ENCODE measurements around the gene DCAF4. TPM values are rescaled to one million over a fixed set of nuclear protein-coding genes. Genes with fewer than 3 reads are reported as not detected.
A peak's percentile ranks its signal among the peaks of the same experiment; 100 is the strongest.
"Not testable (repeated sequence)": the region's sequence is repeated elsewhere in the genome, so short reads cannot be mapped to it uniquely, and the experiment has no call there.

Gene DCAF4
- total and polyA plus RNA-seq, 2 experiments from 2014 or later: 11.0 to 23.2 TPM

GRCh38 chr14:72998252-72998903 is 72.1 kb downstream of the DCAF4 start:
- no peak for DNase-seq (ENCODE audit: low read depth in 1 of 2, low spot score in 1 of 2)
- Histone ChIP-seq H3K27ac (no peak overlapping the region), H3K36me3 (peaks cover 9% of the 10 kb centered on the region), H3K9me3 (ENCODE audit: low read depth) (no peaks in the 10 kb centered on the region), H3K4me1 (ENCODE audit: low read depth) (no peaks in the 10 kb centered on the region), H3K4me3 (no peak overlapping the region), H3K27me3 (no peaks in the 10 kb centered on the region)
- no peak for TF ChIP-seq CTCF (IDR thresholded peaks at IDR 0.05; ENCODE audit: low read depth, low read length)

GRCh38 chr14:72999316-72999715 is 73.1 kb downstream of the DCAF4 start:
- Histone ChIP-seq H3K4me3 (no peak overlapping the region), H3K36me3 (peaks cover 9% of the 10 kb centered on the region), H3K4me1 (ENCODE audit: low read depth) (no peaks in the 10 kb centered on the region), H3K9me3 (ENCODE audit: low read depth) (no peaks in the 10 kb centered on the region), H3K27ac (no peak overlapping the region), H3K27me3 (no peaks in the 10 kb centered on the region)
- DNase-seq (ENCODE audit: low read depth in 1 of 2, low spot score in 1 of 2): no peak
- no peak for TF ChIP-seq CTCF (IDR thresholded peaks at IDR 0.05; ENCODE audit: low read depth, low read length)

- Histone ChIP-seq H3K9me3 (ENCODE audit: low read depth) (no peaks in the 10 kb centered on the region), H3K27ac (no peak overlapping the region), H3K36me3 (peaks cover 6% of the 10 kb centered on the region), H3K4me3 (no peak overlapping the region), H3K4me1 (ENCODE audit: low read depth) (no peaks in the 10 kb centered on the region), H3K27me3 (no peaks in the 10 kb centered on the region)
- DNase-seq (ENCODE audit: low read depth in 1 of 2, low spot score in 1 of 2): no peak
- TF ChIP-seq CTCF (IDR thresholded peaks at IDR 0.05; ENCODE audit: low read depth, low read length): no peak
Measured at GRCh38 chr14:73000073-73000472, 73.8 kb downstream of the DCAF4 start.

GRCh38 chr14:73003681-73004080 is 77.4 kb downstream of the DCAF4 start:
- TF ChIP-seq CTCF (IDR thresholded peaks at IDR 0.05; ENCODE audit: low read depth, low read length): no peak
- peaks cover 5% of the 10 kb centered on the region for H3K4me1 ChIP-seq (ENCODE audit: low read depth)

GRCh38 chr14:73004641-73005040 is 78.4 kb downstream of the DCAF4 start:
- not testable (repeated sequence) for H3K4me1 ChIP-seq (ENCODE audit: low read depth); H3K27me3 ChIP-seq; H3K27ac ChIP-seq; H3K9me3 ChIP-seq (ENCODE audit: low read depth); H3K36me3 ChIP-seq; DNase-seq (ENCODE audit: low read depth in 1 of 2, low spot score in 1 of 2); H3K4me3 ChIP-seq

More at GRCh38 chr14:73003681-73004080, 77.4 kb downstream of the DCAF4 start:
- Histone ChIP-seq H3K27ac (no peak overlapping the region), H3K27me3 (no peaks in the 10 kb centered on the region), H3K4me3 (no peak overlapping the region), H3K36me3 (no peaks in the 10 kb centered on the region), H3K9me3 (ENCODE audit: low read depth) (no peaks in the 10 kb centered on the region)
- no peak for DNase-seq (ENCODE audit: low read depth in 1 of 2, low spot score in 1 of 2)

GRCh38 chr14:73007835-73008234 is 81.6 kb downstream of the DCAF4 start:
- no peak overlapping the region for H3K4me3 ChIP-seq
- no peaks in the 10 kb centered on the region for H3K9me3 ChIP-seq (ENCODE audit: low read depth)
- TF ChIP-seq CTCF (IDR thresholded peaks at IDR 0.05; ENCODE audit: low read depth, low read length): no peak
- peak overlapping the region; percentile 43 for H3K27ac ChIP-seq
- no peaks in the 10 kb centered on the region for H3K27me3 ChIP-seq
- H3K4me1 ChIP-seq (ENCODE audit: low read depth): peaks cover 5% of the 10 kb centered on the region
- DNase-seq (ENCODE audit: low read depth in 1 of 2, low spot score in 1 of 2): no peak
- no peaks in the 10 kb centered on the region for H3K36me3 ChIP-seq
